IPS-18c (cell line): ENCODE data around the gene KIDINS220.

Experiments
- H3K4me3 ChIP-seq: 2 replicates; pipeline ENCODE4 v1.7.0; 2013; ENCODE audit warnings: low read depth, mild to moderate bottlenecking, low read length, moderate library complexity; ENCODE audit not compliant: insufficient read depth
- H3K9me3 ChIP-seq: one replicate; pipeline ENCODE4 v1.6.1; 2013; ENCODE audit warnings: mild to moderate bottlenecking, low read length, moderate library complexity; ENCODE audit not compliant: control insufficient read depth, insufficient read depth

KIDINS220 gene

DNA sequence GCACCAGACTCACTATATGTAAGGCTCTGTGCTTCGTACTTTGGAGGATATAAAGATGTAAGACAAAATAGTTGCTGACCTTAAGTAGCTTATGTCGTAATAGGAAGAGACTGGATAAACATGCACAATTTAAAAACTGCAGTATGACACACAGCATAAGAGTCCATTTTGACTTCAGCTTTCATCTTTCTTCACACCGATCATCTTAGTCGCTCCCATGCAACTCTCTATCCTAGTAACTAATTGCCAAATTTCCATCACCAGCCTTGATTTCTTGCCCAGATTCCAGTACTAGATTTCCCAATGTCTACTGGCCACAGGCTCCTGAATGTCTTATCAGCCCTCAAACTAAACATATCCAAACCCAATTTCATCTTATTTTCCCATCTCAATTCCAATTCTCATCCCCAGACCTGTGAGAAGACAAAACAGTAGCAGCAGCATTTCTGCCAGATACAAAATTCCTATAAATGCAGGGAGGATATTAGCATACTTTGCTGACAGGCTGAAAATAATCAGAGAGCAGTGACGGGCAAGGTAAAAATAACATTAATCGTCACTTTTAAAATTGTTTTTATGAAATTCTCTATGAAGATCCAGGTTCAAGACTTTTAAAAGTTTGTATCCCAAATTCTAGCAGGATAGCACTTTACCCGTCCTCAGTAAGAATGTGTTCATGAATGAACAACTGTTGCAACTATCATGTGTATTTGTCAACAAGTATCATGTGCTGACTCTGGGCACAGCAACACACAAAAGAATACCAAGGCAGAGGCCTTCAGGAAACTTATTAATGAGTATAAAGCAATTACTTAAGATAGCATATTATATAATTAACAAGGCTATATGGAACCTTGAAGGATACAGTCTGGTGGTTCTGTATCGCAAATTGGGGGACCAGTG is 42.2 kb downstream of the KIDINS220 start:
- H3K4me3 ChIP-seq: no peak overlapping the region
- no peaks in the 10 kb centered on the region for H3K9me3 ChIP-seq

DNA sequence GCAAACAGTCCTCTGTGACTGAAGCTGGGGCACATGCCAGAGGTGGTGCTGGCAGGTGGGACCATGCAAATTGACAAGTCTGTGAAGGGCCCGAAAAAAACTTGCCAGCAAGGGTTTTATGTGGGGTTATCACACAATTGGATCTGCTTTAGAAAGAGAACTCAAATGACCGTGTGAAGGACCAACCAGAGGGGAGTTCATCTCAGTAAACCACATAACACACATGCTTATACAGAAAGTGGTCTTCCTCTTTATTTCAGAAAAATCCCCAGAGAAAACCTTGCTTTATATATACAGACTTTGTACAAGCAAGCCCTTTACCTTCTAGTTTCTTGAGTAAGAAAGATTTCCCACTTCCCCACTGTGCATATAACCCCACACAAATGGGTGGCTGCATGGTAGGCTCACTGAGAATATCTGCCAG is 46.7 kb downstream of the KIDINS220 start:
- no peaks in the 10 kb centered on the region for H3K9me3 ChIP-seq
- H3K4me3 ChIP-seq: no peak overlapping the region

DNA sequence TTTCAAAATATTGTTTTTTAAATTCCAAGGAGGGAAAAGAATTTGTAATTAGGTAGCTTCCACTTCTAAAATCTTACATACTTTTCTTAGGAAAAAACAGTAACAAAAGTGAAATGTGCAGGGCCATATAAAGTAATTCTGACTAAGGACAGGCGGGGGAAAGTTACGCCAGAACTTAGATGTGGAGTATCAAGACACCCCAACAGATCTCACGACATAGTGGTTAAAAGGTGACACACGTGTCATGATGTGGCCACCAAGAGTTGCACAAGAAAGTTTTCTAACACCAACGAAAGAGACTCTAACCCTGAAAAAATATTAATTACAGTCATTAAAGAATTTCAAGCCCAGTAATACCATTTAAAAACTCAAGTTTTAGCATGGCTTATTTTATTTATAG is 51.0 kb downstream of the KIDINS220 start:
- Histone ChIP-seq H3K9me3 (no peaks in the 10 kb centered on the region), H3K4me3 (no peak overlapping the region)

GRCh38 chr2:8779795-8780671 is 57.4 kb downstream of the KIDINS220 start:
- no peak overlapping the region for H3K4me3 ChIP-seq
- no peaks in the 10 kb centered on the region for H3K9me3 ChIP-seq

DNA sequence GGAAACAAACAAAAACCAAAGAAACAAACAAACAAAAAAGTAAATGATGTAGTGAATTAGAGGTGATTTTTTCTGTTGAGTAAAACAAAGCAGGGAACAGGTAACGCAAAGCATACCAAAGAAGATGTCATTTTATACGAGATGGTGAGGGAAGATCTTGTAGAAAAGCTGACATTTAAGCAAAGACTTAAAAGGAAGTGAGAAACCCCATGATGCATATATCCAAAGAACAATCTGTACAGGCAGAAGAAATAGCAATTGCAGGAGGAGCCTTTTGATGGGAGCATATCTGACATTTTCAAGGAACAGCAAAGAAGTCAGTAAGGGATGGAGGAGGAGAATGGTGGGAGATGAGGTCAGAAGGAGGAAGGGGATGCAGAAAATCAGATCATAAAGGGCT is 63.0 kb downstream of the KIDINS220 start:
- H3K9me3 ChIP-seq: no peaks in the 10 kb centered on the region

GRCh38 chr2:8767324-8767723 is 70.1 kb downstream of the KIDINS220 start:
- no peaks in the 10 kb centered on the region for H3K9me3 ChIP-seq
- no peak overlapping the region for H3K4me3 ChIP-seq

More for the DNA sequence above, 63.0 kb downstream of the KIDINS220 start:
- H3K4me3 ChIP-seq: no peak overlapping the region

GRCh38 chr2:8761529-8762164 is 75.8 kb downstream of the KIDINS220 start:
- Histone ChIP-seq H3K4me3 (no peak overlapping the region), H3K9me3 (no peaks in the 10 kb centered on the region)

DNA sequence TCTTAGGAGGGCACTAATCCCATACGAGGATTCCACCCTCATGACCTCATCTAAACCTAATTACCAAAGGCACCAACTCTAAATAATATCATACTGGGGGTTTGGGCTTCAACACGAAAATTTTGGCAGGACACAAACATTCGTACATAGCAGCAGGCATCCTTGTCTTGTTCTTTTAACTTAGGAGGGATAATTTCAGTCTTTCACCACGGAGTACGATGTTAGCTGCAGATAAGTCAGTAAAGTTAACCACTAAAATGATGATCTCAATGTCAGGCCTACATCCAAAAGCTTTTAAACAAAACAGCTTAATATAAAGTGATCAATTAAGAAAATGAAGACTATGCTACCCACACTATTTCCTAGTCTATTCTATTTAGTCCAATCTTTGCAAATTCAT is 80.7 kb downstream of the KIDINS220 start:
- no peaks in the 10 kb centered on the region for H3K9me3 ChIP-seq
- H3K4me3 ChIP-seq: no peak overlapping the region

- no peaks in the 10 kb centered on the region for H3K9me3 ChIP-seq
- no peak overlapping the region for H3K4me3 ChIP-seq
Measured at GRCh38 chr2:8756230-8756629, 81.2 kb downstream of the KIDINS220 start.

GRCh38 chr2:8754106-8754776 is 83.2 kb downstream of the KIDINS220 start:
- Histone ChIP-seq H3K4me3 (no peak overlapping the region), H3K9me3 (no peaks in the 10 kb centered on the region)

GRCh38 chr2:8753609-8754008 is 83.8 kb downstream of the KIDINS220 start:
- Histone ChIP-seq H3K9me3 (no peaks in the 10 kb centered on the region), H3K4me3 (no peak overlapping the region)

DNA sequence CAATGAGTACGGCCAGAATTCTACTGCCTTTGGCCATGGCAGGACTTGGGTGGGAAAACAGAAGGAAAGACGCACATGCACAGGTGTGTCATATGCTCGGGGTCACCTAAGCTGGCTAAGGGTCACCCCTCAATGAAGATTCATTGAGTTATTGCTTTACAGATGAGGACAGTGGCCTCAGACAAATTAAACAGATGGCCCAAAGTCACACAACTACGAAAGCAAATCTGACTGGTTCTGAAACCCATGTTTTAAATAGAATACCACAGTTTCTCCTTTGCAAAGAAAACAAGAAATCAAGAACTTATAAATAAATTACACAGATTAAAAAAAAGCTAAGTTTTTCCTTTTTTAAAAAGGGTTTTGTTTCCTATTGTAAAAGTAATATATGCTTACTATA is 85.0 kb downstream of the KIDINS220 start:
- Histone ChIP-seq H3K9me3 (no peaks in the 10 kb centered on the region), H3K4me3 (no peak overlapping the region)

- no peak overlapping the region for H3K4me3 ChIP-seq
- peaks cover 4% of the 10 kb centered on the region for H3K9me3 ChIP-seq
Measured at GRCh38 chr2:8750221-8750620, 87.2 kb downstream of the KIDINS220 start.

DNA sequence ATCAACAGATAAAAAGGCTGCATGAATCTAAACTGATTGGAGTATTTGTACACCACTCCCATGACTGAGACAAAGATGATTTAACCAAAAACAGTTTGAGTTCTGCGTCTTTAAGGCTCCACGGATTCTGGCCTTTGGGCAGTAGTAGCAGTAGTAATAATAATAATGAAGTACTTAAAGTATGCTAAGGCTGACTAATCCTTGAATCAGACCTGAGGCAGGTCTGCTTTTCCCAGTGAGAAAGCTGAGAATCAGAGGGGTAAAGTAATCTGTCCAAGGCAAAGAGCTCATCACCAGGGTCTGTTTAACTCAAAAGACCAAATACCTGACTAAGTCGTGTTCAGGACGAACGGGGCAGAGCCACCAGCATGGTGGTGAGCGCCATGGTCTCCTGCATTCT is 94.2 kb downstream of the KIDINS220 start:
- Histone ChIP-seq H3K4me3 (no peak overlapping the region), H3K9me3 (peaks cover 6% of the 10 kb centered on the region)

- Histone ChIP-seq H3K4me3 (no peak overlapping the region), H3K9me3 (peaks cover 2% of the 10 kb centered on the region)
Measured at GRCh38 chr2:8740136-8740535, 97.3 kb downstream of the KIDINS220 start.

DNA sequence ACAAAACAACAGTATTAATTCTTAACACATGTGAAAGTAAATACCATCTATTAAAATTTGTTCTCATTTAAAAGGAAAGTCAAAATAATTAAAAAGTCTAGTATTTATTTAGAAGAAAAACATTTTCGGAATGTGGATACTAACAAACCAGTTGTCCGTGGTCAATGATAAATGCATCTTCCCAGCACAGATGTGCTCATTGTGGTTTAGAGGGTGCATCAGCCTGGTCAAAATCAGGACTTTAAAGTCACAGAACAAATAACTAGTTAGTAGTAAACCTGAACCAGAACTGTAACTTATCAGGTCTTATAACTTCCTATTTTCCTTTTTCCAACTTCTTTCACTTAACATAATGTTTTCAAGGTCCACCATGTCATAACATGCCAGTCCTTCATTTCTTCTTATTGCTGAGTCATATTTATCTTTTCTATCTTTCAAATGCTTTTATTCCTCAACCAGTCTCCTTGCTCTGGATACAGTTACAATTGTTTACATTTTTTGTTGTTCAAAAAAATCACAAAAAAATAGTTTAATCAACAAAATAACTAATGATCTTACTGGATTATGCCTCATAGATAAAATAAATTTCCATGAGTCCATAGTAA is 99.7 kb downstream of the KIDINS220 start:
- Histone ChIP-seq H3K9me3 (peaks cover 2% of the 10 kb centered on the region), H3K4me3 (no peak overlapping the region)

DNA sequence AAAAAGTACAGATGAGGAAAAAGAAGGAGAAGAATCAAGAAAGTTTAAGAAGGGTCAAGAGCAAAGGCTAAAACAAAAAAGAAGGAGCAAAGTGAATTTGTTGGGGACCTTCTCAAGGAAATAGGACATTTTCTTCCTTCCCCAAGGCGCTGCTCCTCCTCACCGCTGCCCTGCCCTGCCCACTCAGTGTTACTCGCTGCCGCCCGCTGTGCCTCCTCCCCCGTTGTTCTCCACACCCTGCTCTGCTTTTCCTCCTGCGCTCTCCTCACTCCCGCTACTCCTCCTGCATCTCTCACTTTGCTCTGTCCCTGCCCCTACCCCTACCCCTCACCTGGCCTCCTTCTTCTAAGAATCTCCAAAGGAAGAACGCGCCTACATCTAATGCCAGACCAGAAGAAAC is 104.8 kb downstream of the KIDINS220 start:
- no peak overlapping the region for H3K4me3 ChIP-seq
- no peaks in the 10 kb centered on the region for H3K9me3 ChIP-seq
